Astrocyte (in vitro differentiated cells and primary cell): Measurements from ENCODE around the gene PDE6B. TPM values are rescaled to one million over a fixed set of nuclear protein-coding genes. Genes with fewer than 3 reads are reported as not detected.

Experiments
- DNase-seq: peaks from one replicate; pipeline ENCODE4 v3.0.0-alpha.2; 2010; ENCODE audit warnings: low read depth
- FAIRE-seq: peaks from 2 replicates; lab custom pipeline; 2011; peaks lifted over from hg19 to GRCh38; lab: Jason Lieb, UNC
- H2AFZ ChIP-seq: 2 replicates; pipeline ENCODE4 v1.6.0; 2012; ENCODE audit warnings: low read depth, low read length, inconsistent platforms
- H3K27ac ChIP-seq: 2 replicates; pipeline ENCODE4 v1.5.1; 2011; ENCODE audit warnings: low read depth, low read length, inconsistent platforms
- H3K27me3 ChIP-seq: 2 replicates; pipeline ENCODE4 v1.6.0; 2011; ENCODE audit warnings: low read length, inconsistent platforms; ENCODE audit not compliant: insufficient read depth
- H3K36me3 ChIP-seq: 2 replicates; pipeline ENCODE4 v1.5.1; 2011; ENCODE audit warnings: low read length, inconsistent platforms; ENCODE audit not compliant: insufficient read depth
- H3K4me1 ChIP-seq: 2 replicates; pipeline ENCODE4 v1.5.1; 2011; ENCODE audit warnings: low read length, inconsistent platforms; ENCODE audit not compliant: insufficient read depth
- H3K4me2 ChIP-seq: 2 replicates; pipeline ENCODE4 v1.6.0; 2012; ENCODE audit warnings: low read length, inconsistent platforms
- H3K4me3 ChIP-seq: 2 replicates; pipeline ENCODE4 v1.5.1; 2011; ENCODE audit warnings: low read depth, mild to moderate bottlenecking, low read length, inconsistent platforms; ENCODE audit not compliant: insufficient read depth
- H3K79me2 ChIP-seq: 2 replicates; pipeline ENCODE4 v1.6.0; 2012; ENCODE audit warnings: mild to moderate bottlenecking, low read length, inconsistent platforms; ENCODE audit not compliant: insufficient read depth
- H3K9ac ChIP-seq: 2 replicates; pipeline ENCODE4 v1.6.0; 2012; ENCODE audit warnings: mild to moderate bottlenecking, low read length, inconsistent platforms
- H3K9me3 ChIP-seq: 2 replicates; pipeline ENCODE4 v1.5.1; 2012; ENCODE audit warnings: low read depth, mild to moderate bottlenecking, low read length, inconsistent platforms; ENCODE audit not compliant: insufficient read depth
- H4K20me1 ChIP-seq: 2 replicates; pipeline ENCODE4 v1.6.0; 2012; ENCODE audit warnings: low read length, inconsistent platforms; ENCODE audit not compliant: insufficient read depth
- H3K27ac Mint-ChIP-seq: one replicate; pipeline ENCODE4 v1.8.0; 2021; ENCODE audit warnings: mild to moderate bottlenecking, mixed read lengths; ENCODE audit not compliant: unreplicated experiment
- H3K27me3 Mint-ChIP-seq: one replicate; pipeline ENCODE4 v1.8.0; 2021; ENCODE audit warnings: low read depth, mixed read lengths; ENCODE audit not compliant: unreplicated experiment
- H3K36me3 Mint-ChIP-seq: one replicate; pipeline ENCODE4 v1.8.0; 2021; ENCODE audit warnings: low read depth, mixed read lengths; ENCODE audit not compliant: unreplicated experiment
- H3K4me1 Mint-ChIP-seq: one replicate; pipeline ENCODE4 v1.8.0; 2021; ENCODE audit warnings: low read depth, mixed read lengths; ENCODE audit not compliant: unreplicated experiment
- H3K4me3 Mint-ChIP-seq: one replicate; pipeline ENCODE4 v1.8.0; 2021; ENCODE audit warnings: mild to moderate bottlenecking, moderate library complexity, mixed read lengths; ENCODE audit not compliant: unreplicated experiment
- H3K9me3 Mint-ChIP-seq: one replicate; pipeline ENCODE4 v1.8.0; 2021; ENCODE audit warnings: mild to moderate bottlenecking, mixed read lengths; ENCODE audit not compliant: unreplicated experiment
- EZH2 ChIP-seq: IDR thresholded peaks from 2 replicates; pipeline ENCODE4 v1.6.1; 2012; ENCODE audit warnings: mild to moderate bottlenecking, low read length, inconsistent platforms; ENCODE audit not compliant: insufficient read depth
- total RNA-seq: library from RNA; stranded (reverse); gene quantifications from 2 replicates; pipeline ENCODE4 v1.2.1, GENCODE V29; 2021
- TF ChIP-seq, protein P1 (sequence below): IDR thresholded peaks from 2 replicates; pipeline ENCODE4 v1.5.1; 2011; ENCODE audit warnings: low read depth, mild to moderate bottlenecking, inconsistent platforms, low read length, moderate library complexity; ENCODE audit not compliant: insufficient read depth

The PDE6B gene
- total RNA-seq, 1 donor from 2014 or later, result 2.8 TPM

DNA sequence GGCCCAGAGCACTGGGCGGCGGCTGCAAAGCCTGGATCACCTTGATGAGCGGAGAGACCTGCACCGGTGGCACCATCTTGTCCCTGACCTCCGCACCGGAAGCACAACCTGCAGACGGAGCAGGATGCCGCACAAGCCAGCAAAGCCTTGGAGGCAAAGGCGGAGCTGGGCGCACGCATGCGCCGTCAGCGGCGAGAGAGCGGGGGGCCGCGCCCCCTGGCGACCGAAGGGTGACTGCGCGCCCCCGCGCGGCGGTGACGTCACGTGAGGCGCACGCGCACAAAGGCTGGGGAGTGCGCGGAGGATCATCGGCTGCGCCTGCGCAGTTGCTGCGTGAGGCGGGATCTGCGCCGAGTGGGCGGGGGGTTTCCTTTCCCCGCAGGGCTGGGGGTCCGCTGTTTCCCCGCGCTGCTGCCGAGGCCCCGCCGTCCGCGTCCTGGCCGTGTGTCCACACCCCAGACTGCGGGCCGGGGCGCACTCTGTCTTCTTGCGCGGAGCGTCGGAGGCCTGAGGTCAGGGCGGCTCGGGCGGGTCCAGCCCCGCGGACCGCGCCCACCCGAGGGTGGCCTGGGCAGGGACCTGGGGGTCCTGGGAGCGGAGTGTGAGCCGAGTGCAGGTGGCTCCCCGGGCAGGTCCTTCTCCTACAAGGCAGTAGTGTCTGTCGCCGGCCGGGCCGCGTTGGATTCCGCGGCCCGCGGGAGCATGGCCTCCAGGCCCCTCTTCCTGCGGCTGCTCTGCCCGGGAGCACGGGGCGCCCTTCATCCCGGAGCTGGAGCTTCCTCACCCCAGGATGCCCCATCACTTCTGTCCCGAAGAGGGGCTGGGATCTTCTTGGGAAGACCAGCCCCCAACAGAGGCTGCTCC, 49.0 kb downstream of the PDE6B start, which contains the start of the genes ATP5ME and MYL5:
TSS of gene ATP5ME (minus strand) at position 105 of the 864 bp plus-strand sequence. CDS start at position 76, 29 bp downstream.
TSS of gene MYL5 (plus strand) at position 371 of the 864 bp plus-strand sequence. CDS start 3,485 bp downstream, outside the sequence.
- Mint-ChIP-seq H3K36me3 (peaks cover 6% of the 10 kb centered on the region), H3K27me3 (no peaks in the 10 kb centered on the region), H3K4me1 (peaks cover 9% of the 10 kb centered on the region), H3K27ac (peak within 1 kb of the TSS; percentile 59), H3K9me3 (no peaks in the 10 kb centered on the region), H3K4me3 (peak within 1 kb of the TSS; percentile 97)
- Histone ChIP-seq H3K4me3 (peak within 1 kb of the TSS; percentile 80), H3K27me3 (no peaks in the 10 kb centered on the region), H3K4me2 (peak within 1 kb of the TSS; percentile 98), H2AFZ (peak within 1 kb of the TSS; percentile 87), H3K36me3 (peaks cover 11% of the 10 kb centered on the region), H3K79me2 (peaks cover 31% of the 10 kb centered on the region), H4K20me1 (peaks cover 6% of the 10 kb centered on the region), H3K4me1 (peaks cover 14% of the 10 kb centered on the region), H3K9ac (peak within 1 kb of the TSS; percentile 98), H3K9me3 (no peaks in the 10 kb centered on the region), H3K27ac (peak within 1 kb of the TSS; percentile 91)
- FAIRE-seq, result peak; percentile 56
- TF ChIP-seq, protein P1, sequence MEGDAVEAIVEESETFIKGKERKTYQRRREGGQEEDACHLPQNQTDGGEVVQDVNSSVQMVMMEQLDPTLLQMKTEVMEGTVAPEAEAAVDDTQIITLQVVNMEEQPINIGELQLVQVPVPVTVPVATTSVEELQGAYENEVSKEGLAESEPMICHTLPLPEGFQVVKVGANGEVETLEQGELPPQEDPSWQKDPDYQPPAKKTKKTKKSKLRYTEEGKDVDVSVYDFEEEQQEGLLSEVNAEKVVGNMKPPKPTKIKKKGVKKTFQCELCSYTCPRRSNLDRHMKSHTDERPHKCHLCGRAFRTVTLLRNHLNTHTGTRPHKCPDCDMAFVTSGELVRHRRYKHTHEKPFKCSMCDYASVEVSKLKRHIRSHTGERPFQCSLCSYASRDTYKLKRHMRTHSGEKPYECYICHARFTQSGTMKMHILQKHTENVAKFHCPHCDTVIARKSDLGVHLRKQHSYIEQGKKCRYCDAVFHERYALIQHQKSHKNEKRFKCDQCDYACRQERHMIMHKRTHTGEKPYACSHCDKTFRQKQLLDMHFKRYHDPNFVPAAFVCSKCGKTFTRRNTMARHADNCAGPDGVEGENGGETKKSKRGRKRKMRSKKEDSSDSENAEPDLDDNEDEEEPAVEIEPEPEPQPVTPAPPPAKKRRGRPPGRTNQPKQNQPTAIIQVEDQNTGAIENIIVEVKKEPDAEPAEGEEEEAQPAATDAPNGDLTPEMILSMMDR, result peak; percentile 88
- TF ChIP-seq EZH2, result no peak
- DNase-seq, result peak; percentile 84

DNA sequence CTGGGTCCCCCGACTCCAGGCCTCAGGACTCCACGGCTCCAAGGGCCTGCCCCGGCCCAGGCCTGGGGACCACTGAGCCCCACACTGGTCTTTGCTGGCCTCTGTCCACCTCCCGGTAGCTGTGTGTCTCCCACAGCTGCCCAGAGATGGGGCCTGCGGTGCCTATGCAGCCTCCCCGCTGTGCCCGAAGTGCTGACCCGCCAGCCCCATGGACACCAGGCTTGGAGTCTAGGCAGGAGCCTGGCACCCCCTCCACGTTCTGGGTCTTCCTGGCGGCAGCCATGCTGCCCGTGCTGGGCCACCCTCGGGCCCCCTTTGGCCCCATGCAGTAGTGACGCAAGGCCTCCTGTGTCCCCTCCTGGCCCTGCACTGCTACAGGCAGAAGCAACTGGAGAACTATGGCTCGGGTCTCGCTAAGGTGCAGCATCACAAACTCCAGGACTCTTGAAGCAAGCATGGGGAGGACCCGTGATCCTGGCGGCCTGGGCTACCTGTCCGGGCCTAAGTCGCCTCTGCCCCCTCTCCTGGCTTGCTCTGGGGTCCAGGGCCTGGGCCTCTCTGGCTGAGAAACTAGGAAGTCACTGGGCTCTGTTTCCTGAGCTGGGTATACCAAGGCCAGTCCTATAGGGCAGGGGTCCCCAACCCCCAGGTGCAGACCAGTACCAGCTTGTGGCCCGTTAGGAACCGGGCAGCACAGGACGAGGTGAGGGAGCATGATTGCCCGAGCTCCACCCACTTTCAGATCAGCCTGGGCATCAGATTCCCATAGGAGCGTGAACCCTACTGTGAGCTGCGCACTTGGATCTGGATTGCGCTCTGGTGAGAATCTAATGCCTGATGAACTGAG, 49.9 kb downstream of the PDE6B start:
- H3K9ac ChIP-seq, result peak overlapping the region; percentile 98
- Mint-ChIP-seq H3K36me3 (peaks cover 6% of the 10 kb centered on the region), H3K27me3 (no peaks in the 10 kb centered on the region), H3K4me3 (peak overlapping the region; percentile 86), H3K27ac (no peak overlapping the region), H3K4me1 (peaks cover 9% of the 10 kb centered on the region), H3K9me3 (no peaks in the 10 kb centered on the region)
- H3K79me2 ChIP-seq, result peaks cover 31% of the 10 kb centered on the region
- peak overlapping the region; percentile 91 for H3K27ac ChIP-seq
- H3K4me2 ChIP-seq, result peak overlapping the region; percentile 98
- H3K27me3 ChIP-seq, result no peaks in the 10 kb centered on the region
- H3K9me3 ChIP-seq, result no peaks in the 10 kb centered on the region
- H4K20me1 ChIP-seq, result peaks cover 6% of the 10 kb centered on the region
- no peak for FAIRE-seq
- H2AFZ ChIP-seq, result peak overlapping the region; percentile 87
- peaks cover 11% of the 10 kb centered on the region for H3K36me3 ChIP-seq
- peaks cover 14% of the 10 kb centered on the region for H3K4me1 ChIP-seq
- peak overlapping the region; percentile 80 for H3K4me3 ChIP-seq
- TF ChIP-seq, protein P1, result no peak
- no peak for TF ChIP-seq EZH2
- DNase-seq, result no peak
